HG02970 (cell line): Measurements from ENCODE around the gene HDAC4.

Source experiments
- ATAC-seq: cut with Tn5 transposase; IDR thresholded peaks from one replicate; pipeline ENCODE4 v1.9.1; 2021; ENCODE audit warnings: mild to moderate bottlenecking, moderate library complexity, moderate number of reproducible peaks; ENCODE audit not compliant: unreplicated experiment, low FRiP score

HDAC4 gene

DNA sequence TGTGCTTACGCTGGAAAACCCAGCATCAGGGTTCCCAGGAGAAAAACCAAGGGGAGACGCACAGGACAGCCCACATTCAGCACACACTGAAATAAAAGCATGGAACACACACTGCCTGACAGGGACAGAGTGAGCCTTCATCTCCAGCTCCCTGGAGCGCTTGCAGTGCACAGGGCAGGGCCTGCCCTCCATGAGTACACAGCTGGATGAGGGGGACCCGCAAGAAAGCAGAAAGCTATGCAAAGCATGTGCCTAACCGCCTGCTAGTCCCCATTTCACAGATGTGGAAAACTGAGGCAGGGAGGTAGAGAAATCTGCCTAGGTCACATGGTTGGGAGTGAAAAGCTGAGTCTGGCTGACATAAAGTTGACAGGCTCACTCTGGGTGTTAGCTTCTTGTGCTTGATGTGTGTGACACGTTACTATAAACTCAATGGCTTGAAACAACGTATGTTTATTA is 187.1 kb downstream of the HDAC4 start:
- ATAC-seq: no peak

GRCh38 chr2:239212929-239213642 is 187.7 kb downstream of the HDAC4 start:
- ATAC-seq: no peak

DNA sequence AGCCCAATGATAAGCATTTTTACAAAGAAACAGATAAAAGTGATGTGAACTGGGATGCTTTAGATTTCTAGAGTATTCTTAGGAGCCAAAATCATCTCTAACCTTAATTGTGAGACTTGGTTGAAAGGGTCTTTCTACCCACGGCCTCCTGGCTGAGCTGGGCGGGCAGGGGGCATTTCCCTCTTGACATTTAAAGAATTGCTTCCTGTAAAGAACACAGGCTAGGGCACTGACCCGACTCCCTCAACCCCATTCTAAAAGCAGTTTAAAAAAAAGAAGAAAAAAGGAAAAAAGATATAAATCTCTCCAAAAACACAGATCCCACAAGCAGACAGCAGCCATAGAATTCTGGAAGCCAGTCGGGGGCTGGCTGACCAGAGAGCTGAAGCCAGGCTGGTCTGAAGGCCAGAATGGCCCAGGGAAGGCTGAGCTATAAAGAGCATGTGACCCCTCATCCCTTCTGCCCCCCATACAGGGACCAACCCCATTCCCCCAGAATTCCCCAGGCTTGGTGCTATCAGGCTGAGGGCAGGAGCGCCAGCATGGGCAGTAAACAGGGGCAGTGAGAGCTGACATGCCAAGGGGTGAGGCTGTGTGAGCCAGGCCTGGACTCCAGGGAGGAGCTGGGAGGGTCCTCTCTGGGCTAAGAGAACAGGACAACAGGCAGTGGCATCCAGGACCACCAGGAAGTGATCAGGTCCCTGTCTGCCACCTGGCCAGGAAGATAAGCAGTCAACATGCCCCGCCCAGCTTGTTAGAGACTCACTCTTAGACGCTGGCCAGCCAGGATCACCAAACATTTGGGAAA is 188.5 kb downstream of the HDAC4 start:
- ATAC-seq: no peak

DNA sequence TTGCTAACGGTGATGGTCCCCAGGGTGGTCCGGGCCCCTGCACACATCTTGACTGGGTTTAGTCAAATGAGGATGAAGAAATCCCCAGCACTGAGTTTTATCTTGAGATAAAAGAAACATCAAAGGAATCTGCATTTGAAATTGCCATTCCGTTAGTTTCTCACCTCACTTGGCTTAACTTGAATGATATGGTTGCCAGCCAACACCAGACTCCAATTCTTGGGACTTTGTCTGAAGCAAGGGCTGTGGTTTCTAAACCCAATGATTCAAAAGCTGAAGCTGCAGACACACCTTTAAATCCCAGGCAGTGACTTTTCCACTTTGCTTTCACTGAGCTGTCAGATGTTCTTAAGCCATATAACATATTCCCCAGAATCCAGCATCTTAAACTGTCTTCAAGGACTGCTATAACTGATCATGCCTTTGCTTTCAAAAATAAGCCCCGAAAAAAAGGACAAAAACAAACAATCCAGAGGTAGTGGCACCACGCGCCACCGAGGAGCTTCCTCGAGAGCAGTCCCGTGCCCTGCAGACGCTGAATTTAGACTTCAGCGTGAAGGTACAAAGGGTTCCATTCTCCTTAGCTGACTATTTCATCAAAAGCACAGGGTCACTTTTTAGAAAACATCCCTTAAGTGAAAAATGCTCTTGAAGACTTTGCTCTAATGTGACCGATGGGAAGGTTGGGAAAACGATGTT is 189.3 kb downstream of the HDAC4 start:
- ATAC-seq: no peak

DNA sequence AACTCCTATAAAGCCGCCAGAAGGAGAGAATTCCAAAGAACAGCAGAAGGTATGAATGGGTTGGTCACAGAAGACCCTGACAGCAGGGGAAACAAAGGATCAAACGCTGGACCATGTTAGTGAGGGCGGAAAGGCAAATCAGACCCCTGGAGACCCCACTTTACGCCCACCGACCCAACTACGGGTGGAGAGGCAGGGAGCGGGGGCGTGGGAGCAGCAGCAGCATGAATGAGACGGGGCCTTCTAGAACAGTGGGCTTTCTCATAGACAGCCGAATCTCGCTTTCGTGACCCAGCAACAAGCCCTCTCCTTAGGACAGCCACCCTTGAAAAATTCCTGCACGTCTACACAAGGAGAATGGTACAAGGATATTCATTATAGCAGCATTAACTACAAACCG is 191.0 kb downstream of the HDAC4 start:
- no peak for ATAC-seq

DNA sequence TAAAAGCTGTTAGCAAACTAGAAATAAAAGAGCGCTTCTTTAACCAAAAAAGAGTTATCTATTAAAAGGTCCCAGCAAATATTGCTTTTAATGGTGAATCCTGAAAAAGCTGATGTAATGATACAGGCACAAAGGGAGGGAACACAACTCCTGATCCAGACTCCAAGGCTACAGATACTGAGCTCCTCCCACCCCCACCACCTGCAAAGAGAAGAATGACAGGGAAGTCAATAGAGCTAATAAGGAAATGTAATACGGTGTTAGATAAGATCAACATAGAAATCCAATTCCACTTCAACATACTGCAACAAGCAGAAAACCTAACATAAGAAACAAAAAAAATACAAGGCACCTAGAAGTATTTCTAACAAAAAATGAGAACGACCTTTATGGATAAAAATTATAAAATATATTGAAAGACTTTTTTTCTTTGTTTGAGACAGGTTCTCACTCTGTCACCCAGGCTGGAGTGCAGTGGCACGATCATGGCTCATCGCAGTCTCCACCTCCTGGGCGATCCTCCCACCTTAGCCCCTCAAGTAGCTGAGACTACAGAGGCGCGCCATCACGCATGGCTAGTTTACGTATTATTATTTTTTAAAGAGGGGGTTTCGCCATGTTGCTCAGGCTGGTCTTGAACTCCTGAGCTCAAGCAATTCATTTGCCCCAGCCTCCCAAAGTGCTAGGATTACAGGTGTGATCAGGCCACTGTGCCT is 192.2 kb downstream of the HDAC4 start:
- no peak for ATAC-seq

DNA sequence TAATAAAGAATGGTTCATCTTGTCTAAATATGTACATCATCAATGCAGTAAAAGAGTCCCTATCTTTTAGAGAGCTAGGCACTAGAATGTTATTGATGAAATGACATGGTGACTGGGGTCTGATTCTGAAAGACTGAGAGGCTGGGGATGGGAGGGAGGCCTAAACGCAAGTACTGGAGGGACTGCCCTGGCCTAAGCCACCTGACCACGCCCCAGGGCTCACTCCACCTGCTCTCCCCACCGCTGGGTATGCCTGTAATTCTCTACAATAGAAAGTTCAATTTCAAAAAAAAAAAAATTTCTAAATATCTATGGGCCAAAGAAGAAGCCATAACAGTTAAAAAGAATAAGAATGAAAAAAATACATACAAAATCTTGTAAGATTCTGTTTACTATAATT is 194.0 kb downstream of the HDAC4 start:
- ATAC-seq: no peak

- ATAC-seq: no peak
These were observed 194.8 kb downstream of the HDAC4 start for GRCh38 chr2:239206042-239206441.

- no peak for ATAC-seq
These were observed 195.8 kb downstream of the HDAC4 start for GRCh38 chr2:239204876-239205468.

DNA sequence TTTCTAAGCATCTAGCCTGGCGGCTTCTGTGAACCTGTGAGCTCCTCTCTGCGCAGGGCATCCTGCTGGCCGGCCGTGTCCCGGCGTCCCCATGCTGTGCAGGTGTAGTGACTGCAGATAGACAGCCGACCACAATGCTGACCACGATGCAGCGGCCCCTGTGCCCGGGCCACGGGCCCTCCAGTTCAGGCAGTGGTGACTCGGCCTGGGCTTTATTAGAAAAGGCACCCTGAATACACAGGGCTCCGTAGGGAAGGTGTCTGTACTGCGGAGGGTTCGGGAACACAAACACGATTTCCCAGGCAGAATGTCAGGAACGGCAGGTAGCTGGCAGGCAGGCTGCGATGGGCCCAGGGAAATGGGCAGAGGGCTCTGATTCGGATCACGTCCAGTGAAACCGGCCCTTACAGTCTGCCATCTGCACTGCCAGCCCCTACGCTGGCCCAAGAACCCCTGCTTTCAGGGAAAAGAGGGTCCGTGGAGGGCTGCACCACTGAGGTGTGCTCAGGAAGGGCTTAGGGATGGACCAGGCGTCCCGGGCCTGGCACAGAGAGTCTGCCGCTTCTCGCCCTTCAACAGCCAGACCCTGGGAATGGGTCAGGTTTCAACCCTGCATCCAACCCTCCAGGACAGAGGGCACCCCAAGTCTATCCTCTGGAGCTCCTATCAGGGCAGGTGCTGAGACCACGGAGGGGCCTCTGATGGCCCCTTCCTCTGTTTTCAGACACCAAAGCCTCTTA is 196.5 kb downstream of the HDAC4 start:
- ATAC-seq: no peak

DNA sequence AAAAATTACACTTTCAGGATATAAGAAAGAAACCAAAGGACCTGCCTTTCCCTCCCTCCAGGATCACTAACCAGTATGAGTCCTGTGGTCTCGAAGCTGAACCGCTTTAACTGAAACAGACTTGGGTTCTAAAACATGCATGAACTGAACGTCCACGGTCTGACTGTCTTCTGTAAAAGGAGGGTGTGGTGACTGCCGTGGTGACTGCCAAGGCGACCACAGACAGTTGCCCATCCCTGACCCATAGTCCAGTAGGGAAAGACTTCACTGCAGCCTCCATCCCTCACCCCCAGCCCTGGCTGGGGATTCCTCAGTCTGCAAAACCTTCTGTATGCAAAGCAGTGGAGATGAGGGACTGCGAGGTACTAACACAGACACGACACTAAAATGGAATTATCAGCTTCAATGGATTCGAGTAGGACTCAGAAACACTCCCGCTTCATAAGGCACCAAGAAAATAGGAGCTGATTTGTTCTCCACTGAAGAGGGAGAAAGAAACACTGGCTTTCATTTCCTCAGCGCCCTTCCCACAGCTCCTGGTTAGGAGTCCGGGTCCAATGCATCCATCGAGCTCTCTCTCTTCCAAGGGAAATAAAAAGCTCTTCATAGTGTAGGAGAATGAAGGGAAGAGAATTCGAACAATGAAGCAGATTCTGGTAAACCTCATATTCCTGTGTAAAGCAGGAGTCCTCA is 197.2 kb downstream of the HDAC4 start:
- no peak for ATAC-seq

- ATAC-seq: no peak
These were observed 198.0 kb downstream of the HDAC4 start for GRCh38 chr2:239202836-239203235.

DNA sequence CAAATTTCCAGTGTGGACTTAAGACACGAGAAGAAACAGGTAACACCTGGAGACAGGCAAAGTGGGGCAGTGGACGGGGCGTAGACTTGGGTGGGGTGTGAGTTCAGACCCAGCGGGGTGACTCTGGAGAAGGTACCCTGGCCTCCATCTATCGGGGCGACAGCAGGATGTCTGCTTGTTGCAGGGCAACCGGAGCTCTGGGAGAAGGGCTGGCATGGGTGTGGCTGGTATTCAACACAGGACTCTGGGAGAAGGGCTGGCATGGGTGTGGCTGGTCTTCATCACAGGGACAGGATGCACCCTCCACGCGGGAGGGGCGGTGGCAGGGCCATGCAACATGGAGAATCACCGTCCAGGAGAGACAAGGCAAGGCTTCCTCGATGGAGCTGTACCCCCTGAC is 198.5 kb downstream of the HDAC4 start:
- ATAC-seq: no peak

GRCh38 chr2:239201884-239202283 is 198.9 kb downstream of the HDAC4 start:
- no peak for ATAC-seq

DNA sequence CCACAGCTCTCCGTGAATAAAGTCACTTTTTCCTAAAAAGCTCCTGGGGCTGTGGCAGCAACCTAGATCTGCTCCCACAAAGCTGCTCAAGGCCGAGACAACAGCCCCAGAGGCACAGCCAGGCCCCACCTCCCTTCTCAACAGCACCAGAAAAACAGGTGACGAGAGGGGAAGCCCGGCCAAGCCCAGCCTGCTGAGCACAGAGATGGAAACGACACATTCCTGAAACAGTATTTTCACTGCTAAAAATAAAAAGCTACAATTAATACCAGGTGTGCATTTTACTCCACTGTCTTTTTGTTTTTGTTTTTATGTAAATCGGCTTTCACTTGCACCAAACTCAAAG is 199.3 kb downstream of the HDAC4 start:
- ATAC-seq: no peak

DNA sequence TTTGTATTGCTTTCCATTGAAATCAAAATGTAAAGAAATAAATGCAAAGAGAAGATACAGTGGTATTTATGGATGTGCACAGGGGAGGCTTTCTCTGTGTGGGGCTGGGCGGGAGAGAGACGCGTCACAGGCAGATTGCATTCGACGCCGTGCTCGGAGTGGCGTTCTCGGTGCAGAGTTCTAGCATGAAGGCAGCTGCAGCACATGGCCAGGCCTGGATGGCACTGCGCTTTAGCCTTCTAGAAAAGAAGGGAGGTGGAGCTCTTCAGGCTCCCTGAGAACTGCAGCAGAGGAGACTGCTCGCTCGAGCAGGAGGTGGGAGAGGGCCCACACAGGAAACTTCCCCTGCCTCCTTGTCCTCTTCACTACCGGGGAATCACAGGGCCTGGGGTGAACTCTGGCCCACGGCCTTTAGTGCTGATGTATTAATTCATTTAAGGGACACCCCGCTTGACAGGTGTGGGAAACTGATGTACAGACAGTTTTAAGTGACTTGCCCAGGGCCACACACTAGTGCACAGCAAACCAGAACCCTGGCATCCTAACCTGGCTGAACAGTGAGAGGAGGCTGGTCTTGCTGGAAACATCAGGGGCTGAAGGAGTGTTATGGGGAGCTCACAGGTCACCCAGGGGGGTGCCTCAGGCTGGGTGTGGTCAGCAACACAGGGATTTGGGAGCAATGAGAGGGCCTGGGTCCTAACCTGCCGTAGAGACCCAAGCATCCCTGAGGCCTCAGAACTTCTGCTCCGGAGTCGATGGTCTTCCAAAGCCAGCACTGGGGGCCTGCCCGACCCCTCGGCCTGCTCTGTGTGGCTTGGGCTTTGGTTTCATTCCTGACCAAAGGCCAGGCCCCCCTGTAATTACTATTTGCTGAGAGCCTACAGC is 199.9 kb downstream of the HDAC4 start:
- ATAC-seq: no peak

- no peak for ATAC-seq
These were observed 201.6 kb downstream of the HDAC4 start for GRCh38 chr2:239199041-239199768.

GRCh38 chr2:239198221-239198620 is 202.6 kb downstream of the HDAC4 start:
- ATAC-seq: no peak
